Measurements from ENCODE around the gene ZSCAN1. TPM values are rescaled to one million over a fixed set of nuclear protein-coding genes. Genes with fewer than 3 reads are reported as not detected.
A peak's percentile ranks its signal among the peaks of the same experiment; 100 is the strongest.

ZSCAN1 gene
- total RNA-seq, 1 experiment from 2014 or later, result not detected

- DNase-seq (ENCODE audit: low read depth), result no peak
These were observed 7.1 kb downstream of the ZSCAN1 start for GRCh38 chr19:58040751-58041525.

GRCh38 chr19:58042495-58043340 is 8.9 kb downstream of the ZSCAN1 start:
- DNase-seq (ENCODE audit: low read depth), result no peak

- DNase-seq (ENCODE audit: low read depth), result no peak
These were observed 10.6 kb downstream of the ZSCAN1 start for GRCh38 chr19:58044391-58044790.

GRCh38 chr19:58044886-58045285 is 11.1 kb downstream of the ZSCAN1 start:
- DNase-seq (ENCODE audit: low read depth), result no peak

GRCh38 chr19:58045411-58046050 is 11.7 kb downstream of the ZSCAN1 start:
- DNase-seq (ENCODE audit: low read depth), result no peak

GRCh38 chr19:58046856-58047255 is 13.0 kb downstream of the ZSCAN1 start:
- DNase-seq (ENCODE audit: low read depth), result no peak

- DNase-seq (ENCODE audit: low read depth), result no peak
These were observed 13.8 kb downstream of the ZSCAN1 start for GRCh38 chr19:58047672-58048071.

- no peak for DNase-seq (ENCODE audit: low read depth)
These were observed 18.4 kb downstream of the ZSCAN1 start for GRCh38 chr19:58052256-58052655.

GRCh38 chr19:58053480-58054156 is 19.8 kb downstream of the ZSCAN1 start:
- no peak for DNase-seq (ENCODE audit: low read depth)

- DNase-seq (ENCODE audit: low read depth), result peak; percentile 34
These were observed 21.4 kb downstream of the ZSCAN1 start for GRCh38 chr19:58054901-58055874.

- no peak for DNase-seq (ENCODE audit: low read depth)
These were observed 22.4 kb downstream of the ZSCAN1 start for GRCh38 chr19:58056261-58056660.

- DNase-seq (ENCODE audit: low read depth), result no peak
These were observed 23.0 kb downstream of the ZSCAN1 start for GRCh38 chr19:58056861-58057260.

GRCh38 chr19:58058467-58058866 is 24.6 kb downstream of the ZSCAN1 start:
- no peak for DNase-seq (ENCODE audit: low read depth)

- DNase-seq (ENCODE audit: low read depth), result peak; percentile 75
These were observed 25.3 kb downstream of the ZSCAN1 start, which contains the start of gene ZNF135 for GRCh38 chr19:58059003-58059670. TSS of gene ZNF135 (plus strand) at chr19:58059282. CDS start at chr19:58060003, 721 bp downstream.

- DNase-seq (ENCODE audit: low read depth), result no peak
These were observed 25.9 kb downstream of the ZSCAN1 start for GRCh38 chr19:58059671-58060078.

- no peak for DNase-seq (ENCODE audit: low read depth)
These were observed 26.4 kb downstream of the ZSCAN1 start for GRCh38 chr19:58060231-58060630.

- DNase-seq (ENCODE audit: low read depth), result no peak
These were observed 29.9 kb downstream of the ZSCAN1 start for GRCh38 chr19:58063712-58064111.

GRCh38 chr19:58067240-58067912 is 33.6 kb downstream of the ZSCAN1 start:
- no peak for DNase-seq (ENCODE audit: low read depth)

GRCh38 chr19:58079792-58080191 is 46.0 kb downstream of the ZSCAN1 start:
- DNase-seq (ENCODE audit: low read depth), result no peak
